ENCODE measurements around the gene C16orf96. TPM values are rescaled to one million over a fixed set of nuclear protein-coding genes. Genes with fewer than 3 reads are reported as not detected.

The C16orf96 gene
- total and polyA plus RNA-seq, 4 donors: 0.06 to 0.25 (median 0.08) TPM

DNA sequence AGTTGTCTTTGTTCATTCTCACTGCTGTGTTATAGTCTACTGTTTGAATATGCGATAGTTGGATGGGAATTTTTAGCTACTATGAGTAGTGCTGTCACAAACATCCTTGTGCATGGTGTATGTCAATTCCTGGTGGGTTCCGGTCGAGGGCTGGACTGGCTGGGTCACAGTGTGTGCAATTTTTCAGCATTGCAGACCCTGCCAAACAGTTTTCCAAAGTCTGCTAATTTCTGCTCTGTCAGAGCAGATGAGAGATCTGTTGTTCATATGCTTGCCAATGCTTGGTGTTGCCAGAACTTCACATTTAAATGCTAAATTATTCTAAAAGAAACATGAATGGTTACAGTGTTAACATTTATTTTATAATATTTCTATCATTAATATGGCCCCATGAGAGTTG lies 3.6 kb upstream of the C16orf96 start:
- H3K4me3 ChIP-seq (ENCODE audit: low read depth in 1 of 3, low read length in 3 of 3): no peak overlapping the region
- H3K27me3 ChIP-seq (ENCODE audit: control insufficient read depth in 4 of 4, insufficient read depth in 4 of 4, low read length in 3 of 4): no peaks in the 10 kb centered on the region
- H3K9ac ChIP-seq (ENCODE audit: low read depth in 1 of 2, low read length in 2 of 2): no peak overlapping the region
- H3K36me3 ChIP-seq (ENCODE audit: control insufficient read depth in 4 of 4, insufficient read depth in 3 of 4, low read depth in 1 of 4, low read length in 3 of 4): no peaks in the 10 kb centered on the region
- TF ChIP-seq, protein P1, sequence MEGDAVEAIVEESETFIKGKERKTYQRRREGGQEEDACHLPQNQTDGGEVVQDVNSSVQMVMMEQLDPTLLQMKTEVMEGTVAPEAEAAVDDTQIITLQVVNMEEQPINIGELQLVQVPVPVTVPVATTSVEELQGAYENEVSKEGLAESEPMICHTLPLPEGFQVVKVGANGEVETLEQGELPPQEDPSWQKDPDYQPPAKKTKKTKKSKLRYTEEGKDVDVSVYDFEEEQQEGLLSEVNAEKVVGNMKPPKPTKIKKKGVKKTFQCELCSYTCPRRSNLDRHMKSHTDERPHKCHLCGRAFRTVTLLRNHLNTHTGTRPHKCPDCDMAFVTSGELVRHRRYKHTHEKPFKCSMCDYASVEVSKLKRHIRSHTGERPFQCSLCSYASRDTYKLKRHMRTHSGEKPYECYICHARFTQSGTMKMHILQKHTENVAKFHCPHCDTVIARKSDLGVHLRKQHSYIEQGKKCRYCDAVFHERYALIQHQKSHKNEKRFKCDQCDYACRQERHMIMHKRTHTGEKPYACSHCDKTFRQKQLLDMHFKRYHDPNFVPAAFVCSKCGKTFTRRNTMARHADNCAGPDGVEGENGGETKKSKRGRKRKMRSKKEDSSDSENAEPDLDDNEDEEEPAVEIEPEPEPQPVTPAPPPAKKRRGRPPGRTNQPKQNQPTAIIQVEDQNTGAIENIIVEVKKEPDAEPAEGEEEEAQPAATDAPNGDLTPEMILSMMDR (IDR thresholded peaks at IDR 0.05; ENCODE audit: low read depth, low read length, missing input control): no peak
- TF ChIP-seq JUND (IDR thresholded peaks at IDR 0.05) (no peak), EGR1 (IDR thresholded peaks at IDR 0.05; ENCODE audit: low read depth in 2 of 2) (no peak), RAD21 (IDR thresholded peaks at IDR 0.05) (no peak), HNF4A (conservative IDR thresholded peaks at IDR 0.05) (no peak), FOXA1 (IDR thresholded peaks at IDR 0.05) (no peak), HNF4G (IDR thresholded peaks at IDR 0.05) (no peak)
- TF ChIP-seq, protein P2, sequence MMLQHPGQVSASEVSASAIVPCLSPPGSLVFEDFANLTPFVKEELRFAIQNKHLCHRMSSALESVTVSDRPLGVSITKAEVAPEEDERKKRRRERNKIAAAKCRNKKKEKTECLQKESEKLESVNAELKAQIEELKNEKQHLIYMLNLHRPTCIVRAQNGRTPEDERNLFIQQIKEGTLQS (IDR thresholded peaks at IDR 0.05): no peak
- DNase-seq (ENCODE audit: low spot score): no peak
- H3K27ac ChIP-seq (ENCODE audit: low read depth in 1 of 2, low read length in 2 of 2): no peak overlapping the region
- no peaks in the 10 kb centered on the region for H3K9me3 ChIP-seq (ENCODE audit: control insufficient read depth in 4 of 4, low read length in 3 of 4)
- 78% methylated on average over 3 of the region's 3 CpGs for WGBS
- H3K4me1 ChIP-seq (ENCODE audit: control insufficient read depth in 4 of 4, insufficient read depth in 4 of 4, low read length in 3 of 4): no peaks in the 10 kb centered on the region

DNA sequence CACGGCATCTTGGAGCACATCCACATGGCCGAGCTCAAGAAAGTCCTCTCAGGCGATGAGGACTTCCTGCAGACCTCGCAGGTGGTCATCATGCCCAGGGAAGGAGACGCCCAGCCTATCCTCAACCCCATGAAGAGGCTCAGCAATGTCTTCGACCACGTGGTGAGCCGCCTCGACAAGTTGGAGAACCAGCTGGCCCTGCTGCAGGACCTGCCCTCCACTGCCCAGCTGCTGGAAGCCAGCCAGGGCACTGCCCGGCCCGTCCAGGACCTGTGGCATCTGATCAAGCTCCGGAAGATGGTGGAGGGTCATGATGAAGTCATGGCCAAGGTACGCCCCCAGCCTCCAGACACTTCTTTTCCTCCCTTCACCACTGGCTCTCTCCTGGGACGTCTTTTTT lies 440 bp downstream of the C16orf96 start:
- Histone ChIP-seq H3K27me3 (ENCODE audit: control insufficient read depth in 4 of 4, insufficient read depth in 4 of 4, low read length in 3 of 4) (no peaks in the 10 kb centered on the region), H3K36me3 (ENCODE audit: control insufficient read depth in 4 of 4, insufficient read depth in 3 of 4, low read depth in 1 of 4, low read length in 3 of 4) (no peaks in the 10 kb centered on the region), H3K9ac (ENCODE audit: low read depth in 1 of 2, low read length in 2 of 2) (no peak overlapping the region), H3K4me3 (ENCODE audit: low read depth in 1 of 3, low read length in 3 of 3) (no peak overlapping the region), H3K4me1 (ENCODE audit: control insufficient read depth in 4 of 4, insufficient read depth in 4 of 4, low read length in 3 of 4) (no peaks in the 10 kb centered on the region), H3K9me3 (ENCODE audit: control insufficient read depth in 4 of 4, low read length in 3 of 4) (no peaks in the 10 kb centered on the region), H3K27ac (ENCODE audit: low read depth in 1 of 2, low read length in 2 of 2) (no peak overlapping the region)
- TF ChIP-seq TAF1 (conservative IDR thresholded peaks at IDR 0.05): no peak
- no peak for TF ChIP-seq RAD21 (IDR thresholded peaks at IDR 0.05)
- no peak for TF ChIP-seq RXRA (IDR thresholded peaks at IDR 0.05)
- no peak for TF ChIP-seq GABPA (IDR thresholded peaks at IDR 0.05 in 1 of 2, conservative IDR thresholded peaks at IDR 0.05 in 1 of 2)
- no peak for TF ChIP-seq EGR1 (IDR thresholded peaks at IDR 0.05; ENCODE audit: low read depth in 2 of 2)
- TF ChIP-seq FOXA1 (IDR thresholded peaks at IDR 0.05): no peak
- no peak for TF ChIP-seq FOXA2 (IDR thresholded peaks at IDR 0.05)
- TF ChIP-seq, protein P3, sequence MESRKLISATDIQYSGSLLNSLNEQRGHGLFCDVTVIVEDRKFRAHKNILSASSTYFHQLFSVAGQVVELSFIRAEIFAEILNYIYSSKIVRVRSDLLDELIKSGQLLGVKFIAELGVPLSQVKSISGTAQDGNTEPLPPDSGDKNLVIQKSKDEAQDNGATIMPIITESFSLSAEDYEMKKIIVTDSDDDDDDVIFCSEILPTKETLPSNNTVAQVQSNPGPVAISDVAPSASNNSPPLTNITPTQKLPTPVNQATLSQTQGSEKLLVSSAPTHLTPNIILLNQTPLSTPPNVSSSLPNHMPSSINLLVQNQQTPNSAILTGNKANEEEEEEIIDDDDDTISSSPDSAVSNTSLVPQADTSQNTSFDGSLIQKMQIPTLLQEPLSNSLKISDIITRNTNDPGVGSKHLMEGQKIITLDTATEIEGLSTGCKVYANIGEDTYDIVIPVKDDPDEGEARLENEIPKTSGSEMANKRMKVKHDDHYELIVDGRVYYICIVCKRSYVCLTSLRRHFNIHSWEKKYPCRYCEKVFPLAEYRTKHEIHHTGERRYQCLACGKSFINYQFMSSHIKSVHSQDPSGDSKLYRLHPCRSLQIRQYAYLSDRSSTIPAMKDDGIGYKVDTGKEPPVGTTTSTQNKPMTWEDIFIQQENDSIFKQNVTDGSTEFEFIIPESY (IDR thresholded peaks at IDR 0.05): no peak
- TF ChIP-seq NR2F2 (IDR thresholded peaks at IDR 0.05): no peak
- TF ChIP-seq, protein P2 (IDR thresholded peaks at IDR 0.05): no peak
- TF ChIP-seq YY1 (IDR thresholded peaks at IDR 0.05): no peak
- TF ChIP-seq, protein P1 (IDR thresholded peaks at IDR 0.05; ENCODE audit: low read depth, low read length, missing input control): no peak
- TF ChIP-seq, protein P4, sequence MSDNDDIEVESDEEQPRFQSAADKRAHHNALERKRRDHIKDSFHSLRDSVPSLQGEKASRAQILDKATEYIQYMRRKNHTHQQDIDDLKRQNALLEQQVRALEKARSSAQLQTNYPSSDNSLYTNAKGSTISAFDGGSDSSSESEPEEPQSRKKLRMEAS (IDR thresholded peaks at IDR 0.05): no peak
- no peak for DNase-seq (ENCODE audit: low spot score)
- 91% methylated on average over 14 of the region's 14 CpGs for WGBS

Measured in liver (tissue), 9 donors.